ENCODE results near the gene TRAF3.
"Not testable (repeated sequence)": the region's sequence is repeated elsewhere in the genome, so short reads cannot be mapped to it uniquely, and the experiment has no call there.

TRAF3 gene

DNA sequence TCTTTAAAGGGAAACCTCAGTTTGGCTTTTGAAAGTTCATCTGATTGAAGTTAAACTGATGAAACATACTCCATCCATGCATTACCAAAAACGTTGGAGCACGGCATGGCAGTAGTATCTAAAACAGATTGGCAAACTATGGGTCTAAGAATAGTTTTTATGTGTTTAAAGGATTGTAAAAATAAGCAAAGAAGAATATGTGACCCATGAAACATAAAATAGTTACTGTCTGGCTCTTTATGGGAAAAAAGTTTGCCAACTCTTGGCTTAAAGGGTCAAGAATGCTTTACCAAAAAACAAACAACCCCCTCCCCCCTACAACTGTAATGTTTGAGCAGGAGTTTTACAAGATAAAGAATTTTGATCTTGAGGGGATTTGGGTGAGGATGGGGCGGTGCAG, 32.6 kb downstream of the TRAF3 start:
- no peak for DNase-seq

DNA sequence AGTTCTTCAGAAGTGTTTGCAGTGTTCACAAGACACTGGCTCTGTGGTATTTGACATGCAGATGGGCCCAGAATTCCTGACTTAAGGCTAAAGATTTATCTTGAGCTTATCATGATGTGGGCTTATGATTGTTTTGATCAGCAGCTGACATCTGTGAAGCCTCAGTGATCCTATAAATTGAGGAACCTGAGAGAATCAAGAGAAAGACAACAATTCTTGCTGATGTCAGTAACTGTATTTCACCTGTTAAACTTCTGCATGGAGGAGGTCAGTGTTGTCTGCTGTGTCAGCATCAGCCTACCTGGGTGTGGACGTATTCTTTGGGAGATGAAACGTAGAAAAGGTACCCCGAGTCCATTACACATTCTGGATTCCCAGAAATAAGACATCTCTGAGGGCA, 33.3 kb downstream of the TRAF3 start:
- DNase-seq, result peak in 1 of 2 experiments; percentile 1

DNA sequence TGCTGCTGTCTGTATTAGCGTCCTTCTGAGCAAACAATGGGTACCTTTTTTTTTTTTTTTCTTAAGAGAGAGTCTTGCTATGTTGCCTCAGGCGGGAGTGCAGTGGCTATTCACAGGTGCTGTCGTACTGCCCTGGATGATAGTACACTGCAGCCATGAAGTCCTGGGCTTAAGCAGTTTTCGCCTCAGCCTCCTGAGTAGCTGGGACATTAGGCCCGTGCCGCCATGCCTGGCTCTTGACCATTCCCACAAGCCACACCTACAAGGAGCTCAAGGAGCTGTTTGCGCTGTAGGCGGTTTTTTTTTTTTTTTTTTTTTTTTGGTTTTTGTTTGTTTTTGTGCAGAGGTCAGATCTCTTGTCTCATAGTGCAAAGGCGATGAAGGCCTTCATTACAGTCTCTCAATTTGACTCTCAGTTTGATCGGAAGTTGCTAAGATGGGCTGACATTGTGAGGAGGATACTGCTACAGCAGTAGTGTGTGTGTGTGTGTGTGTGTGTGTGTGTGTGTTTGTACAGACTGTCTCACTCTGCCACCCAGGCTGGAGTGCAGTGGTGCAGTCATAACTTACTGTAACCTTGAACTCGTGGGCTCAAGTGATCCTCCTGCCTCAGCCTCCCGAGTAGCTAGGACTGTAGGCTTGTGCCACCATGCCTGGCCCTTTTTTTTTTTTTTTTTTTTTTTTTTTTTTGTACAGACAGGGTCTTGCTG, 34.2 kb downstream of the TRAF3 start:
- DNase-seq, result peak in 1 of 2 experiments; percentile 20

DNA sequence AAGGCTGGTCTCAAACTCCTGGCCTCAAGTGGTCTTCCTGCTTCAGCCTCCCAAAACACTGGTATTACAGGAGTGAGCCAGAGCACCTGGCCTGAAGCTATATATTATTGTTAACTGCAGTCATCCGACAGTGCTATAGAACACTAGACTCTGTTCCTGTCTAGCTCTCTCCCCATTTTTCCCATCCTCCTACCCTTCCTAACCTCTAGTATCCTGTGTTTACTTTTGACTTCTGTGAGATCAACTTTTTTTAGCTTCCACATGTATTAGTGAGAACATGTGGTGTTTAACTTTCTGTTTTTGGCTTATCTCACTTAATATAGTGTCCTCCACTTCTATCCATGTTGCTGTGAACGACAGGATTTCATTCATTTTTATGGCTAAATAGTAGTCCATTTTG, 34.7 kb downstream of the TRAF3 start:
- no peak for DNase-seq

GRCh38 chr14:102813691-102814090, 36.4 kb downstream of the TRAF3 start:
- DNase-seq, result no peak

- peak in 1 of 2 experiments; percentile 17 for DNase-seq
Observed at GRCh38 chr14:102817318-102817717, 40.1 kb downstream of the TRAF3 start.

- DNase-seq, result peak in 1 of 2 experiments; percentile 34
Observed at GRCh38 chr14:102817942-102818940, 41.0 kb downstream of the TRAF3 start.

DNA sequence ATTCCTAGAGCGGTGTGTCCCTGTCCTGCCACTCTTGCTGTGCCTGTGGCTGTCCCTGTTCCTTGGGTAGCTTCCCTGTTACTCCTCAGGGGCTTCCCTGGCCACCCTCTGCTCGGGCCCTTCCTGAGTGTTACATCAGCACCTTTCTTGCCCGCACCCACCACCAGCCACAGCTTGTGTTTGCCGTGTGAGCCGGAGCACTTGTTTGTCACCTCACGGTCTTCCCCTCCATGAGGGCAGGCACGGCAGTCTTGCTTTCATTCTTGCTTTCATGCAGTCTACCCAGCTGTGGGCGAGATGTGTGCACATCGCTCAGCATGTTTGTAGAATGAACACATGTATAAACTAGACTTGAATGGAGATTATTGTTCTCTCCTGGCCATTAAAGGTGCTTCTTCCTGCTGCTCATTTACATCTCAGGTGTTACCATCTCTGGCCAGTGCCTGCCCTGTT, 42.0 kb downstream of the TRAF3 start:
- DNase-seq, result peak; percentile 84 to 85

DNA sequence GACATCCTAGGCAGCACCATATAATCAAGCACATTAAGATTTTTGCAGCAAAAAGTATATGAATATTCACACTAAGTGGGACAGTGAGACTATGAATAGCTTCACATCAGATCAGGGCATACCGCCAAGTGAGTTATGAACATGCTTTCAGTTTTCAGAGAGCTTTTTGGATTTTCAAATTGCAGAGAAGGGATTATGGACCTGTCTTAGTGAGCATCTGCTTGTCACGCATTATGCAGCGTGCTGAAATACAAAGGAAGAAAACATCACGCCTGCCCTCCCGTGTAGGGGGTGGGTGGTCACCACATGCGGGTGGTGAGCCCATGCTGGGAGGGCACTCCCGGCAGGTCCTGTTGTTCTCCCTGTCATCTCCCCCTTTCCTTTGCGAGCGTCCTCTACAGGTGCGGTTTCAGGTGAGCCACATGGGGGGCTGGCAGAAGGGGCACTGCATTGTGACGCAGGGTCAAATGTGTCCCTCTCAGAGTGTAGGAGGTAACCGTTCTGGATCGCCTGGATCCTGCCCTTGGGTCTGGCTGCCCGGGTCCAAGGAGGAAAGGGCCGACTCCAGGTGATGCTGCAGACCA, 42.6 kb downstream of the TRAF3 start:
- peak in 1 of 2 experiments; percentile 33 for DNase-seq

- DNase-seq, result peak in 1 of 2 experiments; percentile 9
Observed at GRCh38 chr14:102821252-102821651, 44.0 kb downstream of the TRAF3 start.

GRCh38 chr14:102822311-102822863, 45.1 kb downstream of the TRAF3 start:
- peak; percentile 73 to 78 for DNase-seq

GRCh38 chr14:102822887-102823286, 45.6 kb downstream of the TRAF3 start:
- not testable (repeated sequence) for DNase-seq

DNA sequence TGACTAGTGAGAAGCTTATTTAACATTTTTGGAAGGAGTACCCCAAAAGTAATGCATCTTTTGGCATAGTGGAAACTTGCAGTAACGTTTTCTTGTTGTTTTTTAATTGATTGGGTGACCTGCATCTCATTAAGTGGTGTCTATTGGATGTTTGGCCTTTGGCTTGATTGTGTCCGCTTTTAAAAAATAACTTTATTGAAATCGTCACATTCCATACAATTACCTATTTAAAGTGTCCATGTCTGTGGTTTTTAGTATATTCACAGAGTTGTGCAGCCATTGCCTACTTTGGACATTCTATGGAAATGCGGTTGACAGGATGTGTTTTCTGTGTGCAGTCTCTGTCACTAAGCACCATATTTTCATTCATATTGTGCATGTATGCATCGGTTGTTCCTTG, 46.3 kb downstream of the TRAF3 start:
- no peak for DNase-seq

DNA sequence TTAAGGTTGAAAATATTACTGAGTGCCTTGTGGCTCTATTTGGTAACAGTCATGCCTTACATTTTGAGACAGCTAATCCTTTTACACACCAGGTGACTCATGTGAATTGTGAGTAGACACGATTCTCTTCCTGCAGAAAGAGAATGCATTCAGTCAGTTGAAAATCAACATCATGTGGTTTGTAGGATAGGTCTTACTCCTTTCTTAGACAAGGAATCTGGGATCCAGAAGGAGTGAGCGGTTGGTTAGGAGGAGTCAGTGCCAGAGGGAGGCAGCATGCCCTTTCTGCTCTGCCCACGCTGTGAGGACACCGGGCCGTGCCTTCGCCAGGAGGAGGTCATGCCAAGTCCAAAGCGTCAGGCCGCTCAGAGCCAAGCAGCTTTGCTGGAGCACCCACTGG, 47.6 kb downstream of the TRAF3 start:
- DNase-seq, result peak in 1 of 2 experiments; percentile 24

GRCh38 chr14:102825307-102826095, 48.3 kb downstream of the TRAF3 start:
- DNase-seq, result peak in 1 of 2 experiments; percentile 13

GRCh38 chr14:102826161-102826560, 48.9 kb downstream of the TRAF3 start:
- no peak for DNase-seq

DNA sequence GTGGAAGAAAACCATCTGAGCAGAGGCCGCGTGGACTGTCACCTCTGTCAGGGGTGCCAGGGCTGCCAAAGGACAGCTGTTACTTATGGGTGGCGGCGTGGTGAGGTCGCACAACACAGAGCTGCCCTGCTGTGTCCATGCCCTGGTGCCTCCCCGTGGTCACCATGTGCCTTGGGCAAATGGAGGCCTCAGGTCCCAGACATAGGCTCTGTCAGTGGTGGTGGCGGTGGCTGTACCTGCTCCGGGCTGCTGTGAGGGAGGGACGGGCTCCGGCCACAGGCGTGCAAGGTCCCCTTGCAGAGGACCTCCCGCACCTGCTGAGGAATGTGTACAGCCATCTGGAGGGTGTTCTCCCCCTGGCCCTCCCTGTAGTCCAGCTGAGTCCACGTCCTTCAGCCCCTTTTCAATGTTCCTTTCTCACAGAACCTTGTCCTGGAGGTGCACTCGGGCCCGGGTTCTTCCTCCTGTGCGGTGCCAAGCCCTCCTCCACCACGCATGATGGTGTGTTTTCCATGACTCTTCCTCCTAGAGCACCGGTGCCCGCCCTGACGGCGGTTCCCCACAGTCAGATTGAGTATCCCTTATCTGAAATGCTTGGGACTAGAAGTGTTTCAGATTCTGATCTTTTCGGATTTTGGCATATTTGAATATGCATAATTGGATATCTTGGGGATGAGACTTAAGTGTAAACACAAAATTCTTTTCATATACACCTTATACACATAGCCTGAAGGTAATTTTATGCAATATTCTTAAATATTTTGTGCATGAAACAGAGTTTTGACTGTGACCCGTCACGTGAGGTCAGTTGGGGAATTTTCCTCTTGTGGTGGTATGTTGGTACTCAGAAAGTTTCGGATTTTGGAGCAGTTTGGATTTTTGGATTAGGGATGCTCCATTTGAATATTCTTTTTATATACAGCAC, 49.8 kb downstream of the TRAF3 start:
- peak in 1 of 2 experiments; percentile 12 for DNase-seq

DNA sequence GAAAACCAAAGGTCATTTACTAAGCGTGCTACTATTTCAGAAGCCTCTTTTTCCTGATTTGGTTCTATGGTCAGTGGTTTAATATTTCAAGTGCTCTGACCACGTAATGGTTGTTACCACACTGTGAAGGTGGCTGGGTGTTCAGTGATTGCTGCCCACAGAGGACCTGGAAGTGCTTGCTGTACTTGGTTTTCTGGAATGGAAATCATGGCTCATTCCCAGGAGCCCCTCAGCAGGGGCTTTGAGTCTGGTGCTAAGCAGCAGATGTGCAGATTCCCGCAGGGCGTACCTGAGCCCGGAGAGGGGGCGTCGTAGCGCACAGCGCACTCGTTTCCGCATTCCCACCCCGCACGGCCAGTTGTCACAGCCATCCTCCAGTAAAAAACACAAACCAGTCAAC, 50.5 kb downstream of the TRAF3 start:
- peak in 1 of 2 experiments; percentile 13 for DNase-seq

DNA sequence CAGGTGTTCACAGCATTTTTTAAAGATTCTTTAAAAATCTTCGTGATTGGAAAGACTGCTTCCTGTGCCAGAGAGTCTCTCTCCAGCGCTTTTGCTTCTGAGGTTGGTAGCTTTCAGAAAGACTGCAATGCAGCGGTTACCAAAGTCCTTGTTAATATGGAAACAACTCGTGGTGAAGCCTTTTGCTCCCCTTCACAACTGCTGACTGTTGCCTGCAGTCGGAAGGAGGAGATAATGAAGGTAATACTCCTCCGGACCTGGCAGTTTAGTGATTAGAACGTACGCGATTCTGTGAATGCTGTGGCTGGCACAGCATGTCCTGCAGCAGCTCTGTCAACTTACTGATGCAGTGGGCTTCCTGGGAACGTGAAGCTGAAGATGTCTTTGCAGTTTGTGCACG, 50.9 kb downstream of the TRAF3 start:
- peak in 1 of 2 experiments; percentile 18 for DNase-seq

DNA sequence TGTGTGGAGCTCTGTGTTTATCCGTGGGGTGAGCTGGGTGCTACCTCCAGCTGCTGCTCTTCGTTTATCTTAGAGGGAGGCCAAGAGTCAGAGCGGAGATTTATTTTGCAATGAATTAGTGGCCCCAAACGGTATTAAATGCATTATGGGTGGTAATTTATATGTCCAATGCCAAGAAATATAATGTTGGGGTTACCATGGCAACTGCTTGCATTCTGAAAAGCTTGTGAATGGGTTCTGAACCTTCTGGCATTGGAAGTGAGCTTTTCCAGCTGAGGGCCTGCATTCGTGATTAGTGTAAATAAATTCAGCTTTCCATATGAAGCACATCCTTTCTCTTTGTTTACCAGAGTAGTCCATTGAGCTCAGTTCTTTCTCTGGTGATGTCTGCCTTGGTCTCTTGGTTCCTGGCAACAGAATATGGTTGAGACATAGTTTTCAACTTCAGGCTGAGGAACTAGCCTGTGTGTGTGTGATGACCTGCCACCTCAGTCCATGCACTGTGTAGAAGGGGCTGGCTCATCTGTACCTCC, 51.8 kb downstream of the TRAF3 start:
- no peak for DNase-seq
